ENCODE data around the gene ADARB2.

- TF ChIP-seq POLR2AphosphoS5 (IDR thresholded peaks at IDR 0.05; ENCODE audit: low read depth, low read length) (no peak), TAF1 (IDR thresholded peaks at IDR 0.05; ENCODE audit: low read depth, low read length) (no peak), POLR2A (IDR thresholded peaks at IDR 0.05; ENCODE audit: low read depth, low read length) (no peak), PAX5 (IDR thresholded peaks at IDR 0.05; ENCODE audit: insufficient read depth, low read length, severe bottlenecking) (no peak)
Measured at GRCh38 chr10:1573334-1573969, 163.9 kb downstream of the ADARB2 start.
